T-helper 2 cell treated with Interferon-gamma antibody and Interleukin-4, amounts not matched to agents 5 μg/mL and 100 μg/mL, for 36 hours (primary cell): ENCODE data around the gene ADGRV1.

Experiments
- DNase-seq: peaks from one replicate; pipeline ENCODE4 v3.0.0; 2021; ENCODE audit warnings: low spot score
- H3K27ac Mint-ChIP-seq: one replicate; pipeline ENCODE4 v1.8.0; 2021; ENCODE audit warnings: mild to moderate bottlenecking, mixed read lengths
- H3K27me3 Mint-ChIP-seq: one replicate; pipeline ENCODE4 v1.8.0; 2021; ENCODE audit warnings: low read depth, mixed read lengths
- H3K36me3 Mint-ChIP-seq: one replicate; pipeline ENCODE4 v1.8.0; 2021; ENCODE audit warnings: low read depth, mixed read lengths
- H3K4me1 Mint-ChIP-seq: one replicate; pipeline ENCODE4 v1.8.0; 2021; ENCODE audit warnings: low read depth, mixed read lengths
- H3K4me3 Mint-ChIP-seq: one replicate; pipeline ENCODE4 v1.8.0; 2022; ENCODE audit warnings: mild to moderate bottlenecking, moderate library complexity, mixed read lengths
- H3K9me3 Mint-ChIP-seq: one replicate; pipeline ENCODE4 v1.8.0; 2021; ENCODE audit warnings: mixed read lengths

The ADGRV1 gene

DNA sequence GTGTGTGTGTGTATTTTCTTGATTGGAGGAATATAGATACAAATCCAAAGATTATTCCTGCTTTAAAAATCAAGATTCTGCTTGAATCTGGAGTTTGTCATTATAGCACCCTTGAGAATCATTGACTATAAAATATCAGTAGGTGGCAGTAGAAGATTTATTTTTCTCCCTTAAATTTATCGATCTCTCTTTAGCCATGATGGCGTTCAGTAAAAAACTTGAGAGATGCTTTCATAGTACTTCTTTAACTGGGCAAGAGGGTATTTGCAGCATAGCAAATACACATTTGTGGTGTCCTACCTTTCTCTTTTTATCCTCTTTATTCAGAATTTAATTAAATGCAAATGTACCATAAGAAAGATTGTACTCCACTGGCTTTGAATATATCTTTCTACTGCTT lies 307.7 kb downstream of the ADGRV1 start:
- Mint-ChIP-seq H3K4me1 (no peaks in the 10 kb centered on the region), H3K4me3 (no peak overlapping the region), H3K27ac (no peak overlapping the region), H3K27me3 (peaks cover 17% of the 10 kb centered on the region), H3K36me3 (no peaks in the 10 kb centered on the region), H3K9me3 (no peaks in the 10 kb centered on the region)
- DNase-seq = no peak

DNA sequence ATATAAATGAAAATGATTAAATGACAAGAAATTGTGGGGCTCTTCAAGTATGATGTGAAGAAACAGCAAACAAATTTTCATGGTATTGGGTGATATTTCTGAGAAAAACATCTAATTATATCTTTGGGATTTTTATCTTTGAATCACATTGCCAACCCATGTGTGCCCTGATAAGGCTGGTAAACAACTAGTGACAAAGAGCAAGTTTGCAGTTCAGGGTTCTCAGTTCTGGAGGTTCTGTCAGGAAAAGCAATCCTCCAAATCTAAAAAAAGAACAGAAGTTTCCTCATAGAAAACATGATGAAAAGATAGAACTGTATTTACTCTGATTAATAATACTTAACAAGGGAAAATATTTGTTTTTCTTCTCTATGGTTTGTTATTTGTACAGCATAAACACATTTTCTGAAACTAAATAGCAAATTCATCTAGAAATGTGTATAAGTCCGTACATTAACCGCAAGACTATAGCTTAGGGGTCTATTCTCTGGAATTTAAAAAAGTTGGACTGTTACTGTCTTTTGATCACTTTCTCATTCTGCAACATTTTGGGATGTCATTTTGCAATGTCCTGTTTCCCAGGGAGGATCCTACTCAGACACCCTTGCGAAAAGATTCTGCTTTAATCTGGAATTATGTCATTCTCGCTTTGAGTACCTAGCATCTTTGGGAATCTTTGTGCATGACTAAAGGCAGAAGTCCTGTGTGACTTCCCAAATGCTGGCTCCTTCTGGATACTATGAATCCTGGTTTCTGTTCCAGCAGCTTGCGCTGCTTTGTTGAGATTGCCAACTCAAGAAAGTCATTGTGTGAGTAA lies 308.5 kb downstream of the ADGRV1 start:
- Mint-ChIP-seq H3K27ac (no peak overlapping the region), H3K27me3 (peaks cover 16% of the 10 kb centered on the region), H3K9me3 (no peaks in the 10 kb centered on the region), H3K36me3 (no peaks in the 10 kb centered on the region), H3K4me1 (peaks cover 2% of the 10 kb centered on the region), H3K4me3 (no peak overlapping the region)
- no peak for DNase-seq

DNA sequence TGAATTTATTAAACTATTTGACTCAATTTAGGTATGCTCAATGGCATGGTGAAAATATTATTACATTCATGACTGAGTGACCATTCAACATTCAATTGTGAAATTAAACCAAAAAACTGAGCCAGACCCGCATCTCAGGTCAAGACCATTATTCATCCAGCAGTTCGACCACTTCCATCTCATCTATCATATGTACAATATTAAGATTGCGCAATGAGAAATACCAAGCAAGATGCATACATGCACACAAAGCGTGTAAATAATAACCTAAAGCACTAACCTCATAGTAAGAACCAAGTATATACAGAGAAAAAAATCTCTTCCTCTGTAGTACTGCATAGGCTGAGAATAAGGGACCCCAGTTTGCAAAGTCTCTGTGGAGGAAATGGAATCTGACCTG lies 310.2 kb downstream of the ADGRV1 start:
- Mint-ChIP-seq H3K36me3 (no peaks in the 10 kb centered on the region), H3K27ac (no peak overlapping the region), H3K9me3 (no peaks in the 10 kb centered on the region), H3K4me1 (peaks cover 10% of the 10 kb centered on the region), H3K27me3 (peaks cover 14% of the 10 kb centered on the region), H3K4me3 (no peak overlapping the region)
- no peak for DNase-seq

DNA sequence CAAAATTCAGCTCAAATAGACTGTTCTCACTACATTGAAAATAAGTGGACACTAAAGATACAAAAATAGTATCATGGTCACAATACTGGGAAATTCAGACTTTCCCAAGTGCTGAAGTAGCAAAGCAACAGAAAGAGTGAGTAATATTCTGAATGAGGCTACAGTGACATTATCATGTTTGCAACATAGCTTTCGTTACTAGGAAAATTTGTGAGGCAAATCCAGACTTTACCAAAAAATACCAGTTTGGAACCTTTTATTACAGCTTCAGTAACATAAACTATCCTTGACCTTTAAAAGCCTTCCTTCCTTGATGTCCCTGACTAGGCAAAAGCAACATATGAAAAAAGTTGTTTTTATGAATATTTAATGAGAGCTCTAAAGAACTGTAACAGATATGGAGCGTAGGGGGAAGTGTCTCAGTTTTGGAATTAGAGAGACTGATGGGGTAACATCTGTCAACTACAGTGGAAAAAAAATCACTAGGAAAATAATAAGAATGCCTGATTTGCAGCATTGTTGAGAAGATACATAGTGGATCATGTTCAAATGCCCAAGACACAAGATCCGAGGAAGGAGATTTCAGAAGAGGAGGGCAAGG lies 312.9 kb downstream of the ADGRV1 start:
- no peak for DNase-seq
- H3K4me1 Mint-ChIP-seq = peaks cover 13% of the 10 kb centered on the region
- H3K27me3 Mint-ChIP-seq = peaks cover 18% of the 10 kb centered on the region
- no peak overlapping the region for H3K4me3 Mint-ChIP-seq
- H3K9me3 Mint-ChIP-seq = no peaks in the 10 kb centered on the region
- no peak overlapping the region for H3K27ac Mint-ChIP-seq
- H3K36me3 Mint-ChIP-seq = no peaks in the 10 kb centered on the region

DNA sequence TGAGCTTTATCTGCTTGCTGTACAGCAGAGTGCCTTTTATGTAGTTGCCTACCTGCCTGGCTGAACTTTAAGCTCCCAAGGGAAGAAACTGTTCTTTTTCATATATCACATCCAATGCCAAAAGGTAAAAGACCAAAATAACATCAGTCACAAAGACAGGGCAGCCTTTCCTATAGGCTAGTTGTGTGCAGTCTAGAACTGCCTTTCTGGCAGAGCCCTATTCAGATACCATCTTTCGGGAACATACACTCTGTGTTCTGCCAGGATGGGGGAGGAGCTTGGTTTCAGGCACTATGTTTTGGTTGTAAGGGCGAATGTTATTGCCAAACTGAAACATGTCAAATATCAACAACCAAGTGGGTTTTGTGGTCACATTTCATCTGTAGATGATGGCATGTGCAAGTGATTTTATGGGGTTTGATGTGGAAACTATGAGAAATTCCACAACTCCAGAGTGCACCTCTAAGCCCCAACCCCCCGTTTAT lies 314.5 kb downstream of the ADGRV1 start:
- Mint-ChIP-seq H3K36me3 (no peaks in the 10 kb centered on the region), H3K9me3 (no peaks in the 10 kb centered on the region), H3K4me3 (no peak overlapping the region)

DNA sequence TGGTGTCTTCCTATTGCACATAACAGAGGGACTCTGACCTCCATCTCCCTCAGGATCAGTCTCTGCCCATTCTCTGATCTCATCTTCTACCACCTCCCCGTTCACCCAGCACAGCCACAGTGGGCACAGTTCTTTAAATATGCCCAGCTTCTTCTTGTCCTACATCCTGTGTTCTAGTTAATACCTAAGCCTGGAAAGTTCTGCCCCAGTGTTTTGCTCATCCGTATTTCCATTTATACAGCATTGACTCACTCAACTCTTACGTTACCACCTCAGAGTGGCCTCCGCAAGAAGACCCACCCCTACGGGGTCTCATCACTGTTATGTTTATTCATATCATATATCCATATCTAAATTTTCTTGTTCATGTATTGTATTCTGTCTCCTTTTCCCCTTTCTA lies 315.5 kb downstream of the ADGRV1 start:
- H3K4me3 Mint-ChIP-seq = no peak overlapping the region
- H3K4me1 Mint-ChIP-seq = peaks cover 13% of the 10 kb centered on the region
- DNase-seq = no peak
- no peak overlapping the region for H3K27ac Mint-ChIP-seq
- H3K27me3 Mint-ChIP-seq = peaks cover 31% of the 10 kb centered on the region
- H3K36me3 Mint-ChIP-seq = no peaks in the 10 kb centered on the region
- H3K9me3 Mint-ChIP-seq = no peaks in the 10 kb centered on the region

More for the DNA sequence above, 314.5 kb downstream of the ADGRV1 start:
- no peak overlapping the region for H3K27ac Mint-ChIP-seq
- peak; percentile 47 for DNase-seq
- peaks cover 28% of the 10 kb centered on the region for H3K27me3 Mint-ChIP-seq
- peaks cover 13% of the 10 kb centered on the region for H3K4me1 Mint-ChIP-seq

DNA sequence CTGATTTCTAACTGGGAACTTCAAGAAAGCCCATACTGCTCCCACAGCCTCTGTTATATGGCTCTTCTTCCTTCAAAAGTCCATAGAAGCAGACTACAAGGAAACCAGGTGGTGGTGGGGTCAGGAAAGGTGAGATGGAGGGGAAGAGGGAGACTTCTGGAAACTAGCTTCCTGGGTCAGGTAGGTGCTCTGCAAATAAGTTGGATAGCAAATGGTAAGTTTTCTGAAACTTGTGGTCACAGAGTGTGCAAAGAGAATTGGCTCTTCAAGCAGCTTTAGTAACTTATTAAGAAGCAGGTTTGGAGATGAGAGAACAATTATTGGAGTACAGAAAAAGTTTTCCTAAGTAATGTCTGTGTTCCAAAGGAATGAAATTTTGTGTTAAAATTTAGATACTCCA lies 316.9 kb downstream of the ADGRV1 start:
- H3K4me3 Mint-ChIP-seq = no peak overlapping the region
- no peak overlapping the region for H3K27ac Mint-ChIP-seq
- H3K36me3 Mint-ChIP-seq = no peaks in the 10 kb centered on the region
- DNase-seq = no peak
- H3K9me3 Mint-ChIP-seq = no peaks in the 10 kb centered on the region
- peaks cover 13% of the 10 kb centered on the region for H3K4me1 Mint-ChIP-seq
- H3K27me3 Mint-ChIP-seq = peaks cover 32% of the 10 kb centered on the region

DNA sequence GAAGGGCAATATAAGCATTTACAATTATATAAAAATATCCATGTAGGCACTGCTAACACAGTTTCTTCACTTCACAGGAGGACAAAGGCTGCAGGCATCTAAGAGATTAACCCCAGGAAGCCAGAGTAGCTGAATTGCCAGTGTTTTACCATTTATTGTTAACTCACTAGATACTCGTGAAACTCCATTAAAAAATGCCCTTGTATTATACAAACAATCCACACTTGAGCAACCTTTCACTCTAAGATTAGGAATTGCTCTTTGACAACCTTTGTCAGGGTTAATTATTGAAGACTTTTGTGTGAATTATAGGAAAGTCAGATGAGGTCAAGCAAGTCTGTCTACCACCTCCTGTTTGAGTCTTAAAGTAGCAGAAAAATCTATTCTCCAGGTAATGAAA lies 317.8 kb downstream of the ADGRV1 start:
- Mint-ChIP-seq H3K9me3 (no peaks in the 10 kb centered on the region), H3K4me1 (peaks cover 13% of the 10 kb centered on the region), H3K36me3 (no peaks in the 10 kb centered on the region), H3K27me3 (peaks cover 33% of the 10 kb centered on the region), H3K27ac (no peak overlapping the region), H3K4me3 (no peak overlapping the region)
- no peak for DNase-seq

DNA sequence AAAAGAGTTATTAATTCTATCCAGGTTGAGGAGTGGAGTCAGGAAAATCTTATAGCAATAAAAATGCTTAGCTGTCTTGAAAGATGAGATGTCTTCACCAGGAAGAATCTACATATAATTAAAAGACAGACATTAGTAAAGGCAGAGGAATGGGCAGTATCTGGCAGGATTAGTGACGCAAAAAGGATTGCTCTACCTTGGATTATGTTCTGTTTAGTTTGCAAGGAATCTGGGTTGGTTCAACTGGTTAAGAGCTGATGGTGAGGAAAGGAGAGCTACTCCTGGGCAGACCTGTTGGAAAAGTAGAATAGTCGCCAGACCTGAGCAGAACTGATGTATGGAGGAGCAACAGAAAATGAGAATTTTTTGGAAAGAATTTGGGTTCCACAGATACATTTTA lies 318.5 kb downstream of the ADGRV1 start:
- Mint-ChIP-seq H3K27ac (no peak overlapping the region), H3K4me1 (peaks cover 10% of the 10 kb centered on the region)
- DNase-seq = no peak

DNA sequence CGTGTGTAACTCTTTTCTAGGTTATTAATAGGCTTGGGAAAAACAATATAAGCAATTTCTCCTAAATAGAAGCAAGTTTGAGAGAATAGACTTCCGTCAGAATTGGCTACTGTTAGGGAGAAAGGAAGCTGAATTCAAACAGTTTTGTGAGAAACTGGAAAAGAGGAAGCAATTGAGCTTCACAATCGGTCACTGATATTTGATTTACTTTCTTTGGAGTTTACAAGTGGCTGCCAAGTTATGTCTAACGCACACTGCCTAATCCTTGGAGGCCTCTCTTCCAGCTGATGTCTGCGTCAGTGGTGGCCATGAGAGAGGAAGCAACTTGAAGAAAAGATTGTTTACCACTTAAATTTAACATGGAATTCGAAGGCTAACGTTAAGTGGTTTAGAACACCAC lies 319.5 kb downstream of the ADGRV1 start:
- Mint-ChIP-seq H3K27me3 (peaks cover 36% of the 10 kb centered on the region), H3K9me3 (no peaks in the 10 kb centered on the region), H3K27ac (no peak overlapping the region)

More for the DNA sequence above, 318.5 kb downstream of the ADGRV1 start:
- Mint-ChIP-seq H3K36me3 (no peaks in the 10 kb centered on the region), H3K9me3 (no peaks in the 10 kb centered on the region), H3K27me3 (peaks cover 36% of the 10 kb centered on the region), H3K4me3 (no peak overlapping the region)

DNA sequence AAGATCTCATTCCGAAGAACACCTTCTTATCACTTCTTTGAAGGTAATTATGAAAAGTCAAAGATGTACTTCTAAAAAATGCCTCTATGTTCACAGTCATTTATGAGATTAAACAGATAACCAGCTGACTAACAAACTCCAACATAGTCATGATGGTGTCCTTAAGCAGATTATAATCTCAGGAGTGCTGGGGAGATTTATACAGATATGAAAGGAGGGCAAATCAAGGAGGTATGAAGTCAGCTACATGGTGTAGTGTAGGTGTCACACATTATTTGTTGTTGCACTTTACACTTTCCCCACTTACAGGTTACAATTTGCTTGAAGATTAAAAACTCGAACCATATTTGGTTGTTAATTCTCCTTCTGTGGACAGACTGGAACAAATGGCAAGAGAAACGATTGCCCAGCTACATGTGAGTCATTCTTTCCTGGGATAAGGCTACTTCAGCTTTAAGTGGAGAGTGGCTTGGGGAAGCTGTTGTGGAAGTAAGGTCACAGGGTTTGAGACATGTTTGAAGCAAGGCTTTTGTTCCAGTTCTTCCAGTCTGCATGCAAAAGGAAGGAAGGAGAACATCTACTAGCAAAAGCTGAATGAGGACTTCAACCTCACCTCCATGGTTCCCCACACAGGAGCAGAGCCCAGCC lies 320.1 kb downstream of the ADGRV1 start:
- no peak for DNase-seq
- peaks cover 39% of the 10 kb centered on the region for H3K27me3 Mint-ChIP-seq

More for the DNA sequence above, 319.5 kb downstream of the ADGRV1 start:
- Mint-ChIP-seq H3K36me3 (no peaks in the 10 kb centered on the region), H3K4me3 (no peak overlapping the region), H3K4me1 (peaks cover 6% of the 10 kb centered on the region)
- DNase-seq = no peak

DNA sequence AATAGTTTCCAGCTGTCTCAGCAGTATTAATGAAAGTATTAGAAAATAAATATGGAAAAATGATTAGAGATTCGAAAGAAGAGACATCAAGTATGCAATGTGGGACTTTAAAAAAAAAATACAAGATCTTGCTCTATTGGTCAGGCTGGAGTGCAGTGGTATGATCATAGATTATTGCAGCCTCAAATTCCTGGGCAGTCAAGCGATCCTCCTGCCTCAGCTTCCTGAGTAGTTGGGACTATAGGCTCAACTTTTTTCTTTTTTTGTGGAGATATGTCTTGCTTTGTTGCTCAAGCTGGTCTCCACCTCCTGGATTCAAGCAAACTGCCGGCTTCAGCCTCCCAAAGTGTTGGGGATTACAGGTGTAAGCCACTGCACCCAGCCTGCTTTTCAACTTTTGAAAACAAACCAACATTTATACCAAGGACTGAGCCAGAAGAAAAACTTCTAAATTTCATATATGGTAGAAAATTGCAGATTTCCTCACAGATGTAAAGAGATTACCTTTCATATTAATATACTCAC lies 323.1 kb downstream of the ADGRV1 start:
- no peak for DNase-seq
- H3K27me3 Mint-ChIP-seq = peaks cover 38% of the 10 kb centered on the region
- no peaks in the 10 kb centered on the region for H3K9me3 Mint-ChIP-seq
- no peak overlapping the region for H3K27ac Mint-ChIP-seq
- no peaks in the 10 kb centered on the region for H3K4me1 Mint-ChIP-seq
- no peaks in the 10 kb centered on the region for H3K36me3 Mint-ChIP-seq
- no peak overlapping the region for H3K4me3 Mint-ChIP-seq

More for the DNA sequence above, 320.1 kb downstream of the ADGRV1 start:
- Mint-ChIP-seq H3K27ac (no peak overlapping the region), H3K4me1 (peaks cover 3% of the 10 kb centered on the region), H3K4me3 (no peak overlapping the region), H3K36me3 (no peaks in the 10 kb centered on the region), H3K9me3 (no peaks in the 10 kb centered on the region)

DNA sequence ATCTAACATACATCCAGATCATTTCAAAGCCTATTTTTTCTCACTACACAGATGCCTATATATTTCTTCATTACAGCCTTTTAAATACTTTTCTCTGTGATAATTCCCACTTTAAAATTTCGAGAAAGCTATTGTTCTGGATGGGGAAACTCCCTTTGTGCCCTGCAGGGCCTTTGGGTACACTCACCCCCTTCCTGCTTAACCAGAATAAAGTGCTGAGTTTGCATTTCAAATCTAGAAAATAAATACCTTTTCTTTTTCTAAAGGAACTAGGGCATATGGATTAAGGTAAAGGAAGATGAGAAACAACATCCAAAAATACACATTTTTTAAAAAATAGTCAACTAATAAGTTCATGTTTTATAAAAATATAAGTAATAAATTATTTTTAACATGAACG lies 323.9 kb downstream of the ADGRV1 start:
- Mint-ChIP-seq H3K27ac (no peak overlapping the region), H3K4me3 (no peak overlapping the region), H3K9me3 (no peaks in the 10 kb centered on the region), H3K36me3 (no peaks in the 10 kb centered on the region), H3K4me1 (no peaks in the 10 kb centered on the region), H3K27me3 (peaks cover 33% of the 10 kb centered on the region)
- DNase-seq = no peak
